ENCODE data around the gene NUP62. TPM values are rescaled to one million over a fixed set of nuclear protein-coding genes. Genes with fewer than 3 reads are reported as not detected.

The NUP62 gene
- total RNA-seq, 2 experiments from 2014 or later, result 113 to 119 TPM

DNA sequence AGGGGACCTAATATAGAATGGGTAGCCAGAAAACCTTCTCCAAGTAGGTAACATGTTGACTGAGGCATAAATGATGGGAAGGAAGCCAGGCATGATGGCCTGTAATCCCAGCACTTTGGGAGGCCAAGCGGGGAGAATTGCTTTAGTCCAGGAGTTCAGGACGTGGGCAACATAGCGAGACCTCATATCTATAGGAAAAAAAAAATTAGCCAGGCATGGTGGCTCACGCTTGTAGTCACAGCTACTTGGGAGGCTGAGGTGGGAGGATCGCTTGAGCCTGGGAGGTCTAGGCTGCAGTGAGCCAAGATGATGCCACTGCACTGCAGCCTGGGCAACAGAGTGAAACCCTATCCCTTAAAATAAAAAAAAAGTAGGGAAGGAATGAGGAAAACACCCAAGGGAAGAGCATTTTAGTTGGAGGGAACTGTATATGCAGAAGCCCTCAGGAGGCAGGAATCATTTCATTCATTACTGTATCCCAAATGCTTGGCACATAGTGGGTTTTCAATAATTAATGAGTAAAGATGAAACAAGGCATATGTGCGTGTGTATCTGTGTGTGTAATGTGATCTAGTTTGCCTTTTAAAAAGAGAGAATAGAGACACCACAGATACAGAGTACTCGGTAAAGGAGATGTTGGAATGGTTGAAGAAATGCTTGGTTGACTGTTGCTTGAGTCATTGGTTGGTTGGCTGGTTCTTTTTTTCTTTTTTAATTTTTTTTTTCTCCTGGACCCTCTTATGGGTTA lies 2.2 kb upstream of the NUP62 start:
- Mint-ChIP-seq H3K27ac (no peak overlapping the region), H3K4me3 (no peak overlapping the region), H3K27me3 (no peaks in the 10 kb centered on the region), H3K9me3 (peaks cover 4% of the 10 kb centered on the region), H3K36me3 (ENCODE audit: low read depth) (peaks cover 45% of the 10 kb centered on the region), H3K4me1 (ENCODE audit: low read depth) (peaks cover 48% of the 10 kb centered on the region)
- intact Hi-C loops (cut with micrococcal nuclease), result loop anchor here (2.0 to 5.0 kb wide), 2 partner anchors 34 to 51 kb away; partner anchors contain the start of gene IL4I1
- no peak for TF ChIP-seq CTCF (IDR thresholded peaks at IDR 0.05)
- POLR2A ChIA-PET, result interaction anchor here (12.0 kb wide), 1 partner anchor 19 kb away, joined by 167 read pairs; no protein-coding TSS in a partner anchor
- CTCF ChIA-PET, result no interaction called here
- DNase-seq (no peak), ATAC-seq (no peak)

DNA sequence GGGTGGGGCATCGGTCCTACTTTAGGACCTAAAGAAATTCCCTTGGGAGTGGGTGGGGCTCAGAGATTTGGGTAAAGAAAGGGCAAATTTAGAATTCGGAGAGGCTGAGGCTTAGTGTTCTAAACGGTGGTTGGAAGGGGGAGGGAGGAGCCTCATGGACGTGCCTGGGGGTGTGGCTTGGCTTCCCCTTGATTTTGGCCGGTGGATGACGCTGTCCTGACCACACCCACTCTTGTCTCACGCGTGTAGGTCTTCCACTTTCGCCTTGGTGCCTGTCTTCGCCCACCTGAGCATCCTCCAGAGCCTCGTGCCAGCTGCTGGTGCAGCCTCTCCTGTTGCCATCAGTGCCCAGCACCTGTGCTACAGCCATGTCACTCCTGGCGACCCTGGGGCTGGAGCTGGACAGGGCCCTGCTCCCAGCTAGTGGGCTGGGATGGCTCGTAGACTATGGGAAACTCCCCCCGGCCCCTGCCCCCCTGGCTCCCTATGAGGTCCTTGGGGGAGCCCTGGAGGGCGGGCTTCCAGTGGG lies 1.2 kb upstream of the NUP62 start:
- Mint-ChIP-seq H3K4me3 (peak overlapping the region; percentile 95), H3K27ac (peak overlapping the region; percentile 92), H3K27me3 (no peaks in the 10 kb centered on the region), H3K4me1 (ENCODE audit: low read depth) (peaks cover 52% of the 10 kb centered on the region), H3K36me3 (ENCODE audit: low read depth) (peaks cover 49% of the 10 kb centered on the region), H3K9me3 (peaks cover 4% of the 10 kb centered on the region)
- DNase-seq (peak; percentile 23), ATAC-seq (no peak)
- intact Hi-C loops (cut with micrococcal nuclease), result loop anchor here (5.0 kb wide), 1 partner anchor 33 kb away; the partner anchor contains the start of gene IL4I1
- POLR2A ChIA-PET, result interaction anchor here (0.7 to 12.0 kb wide), 6 partner anchors 18 to 238 kb away, joined by 3 to 167 read pairs (median 7); partner anchors contain the start of genes AKT1S1, IL4I1, TBC1D17 and VRK3
- CTCF ChIA-PET, result no interaction called here
- no peak for TF ChIP-seq CTCF (IDR thresholded peaks at IDR 0.05)

- peak overlapping the region; percentile 95 for H3K4me3 Mint-ChIP-seq
- CTCF ChIA-PET, result interaction anchor here (1.0 to 2.7 kb wide), 3 partner anchors 8 to 63 kb away, joined by 3 to 12 read pairs (median 7); no protein-coding TSS in a partner anchor
- peaks cover 4% of the 10 kb centered on the region for H3K9me3 Mint-ChIP-seq
- no peak for TF ChIP-seq CTCF (IDR thresholded peaks at IDR 0.05)
- peak overlapping the region; percentile 92 for H3K27ac Mint-ChIP-seq
- peaks cover 54% of the 10 kb centered on the region for H3K36me3 Mint-ChIP-seq (ENCODE audit: low read depth)
- intact Hi-C loops (cut with micrococcal nuclease), result loop anchor here (5.0 to 10.0 kb wide), 2 partner anchors 33 to 55 kb away; partner anchors contain the start of genes AKT1S1, IL4I1 and TBC1D17
- POLR2A ChIA-PET, result interaction anchor here (0.7 to 12.0 kb wide), 13 partner anchors 17 to 237 kb away, joined by 3 to 167 read pairs (median 4); partner anchors contain the start of genes AKT1S1, IL4I1, TBC1D17 and VRK3
- H3K27me3 Mint-ChIP-seq, result no peaks in the 10 kb centered on the region
- ATAC-seq, result peak; percentile 91
- H3K4me1 Mint-ChIP-seq (ENCODE audit: low read depth), result peaks cover 55% of the 10 kb centered on the region
- DNase-seq, result peak; percentile 98
Observed at GRCh38 chr19:49929611-49930482, 543 bp upstream of the NUP62 start.

DNA sequence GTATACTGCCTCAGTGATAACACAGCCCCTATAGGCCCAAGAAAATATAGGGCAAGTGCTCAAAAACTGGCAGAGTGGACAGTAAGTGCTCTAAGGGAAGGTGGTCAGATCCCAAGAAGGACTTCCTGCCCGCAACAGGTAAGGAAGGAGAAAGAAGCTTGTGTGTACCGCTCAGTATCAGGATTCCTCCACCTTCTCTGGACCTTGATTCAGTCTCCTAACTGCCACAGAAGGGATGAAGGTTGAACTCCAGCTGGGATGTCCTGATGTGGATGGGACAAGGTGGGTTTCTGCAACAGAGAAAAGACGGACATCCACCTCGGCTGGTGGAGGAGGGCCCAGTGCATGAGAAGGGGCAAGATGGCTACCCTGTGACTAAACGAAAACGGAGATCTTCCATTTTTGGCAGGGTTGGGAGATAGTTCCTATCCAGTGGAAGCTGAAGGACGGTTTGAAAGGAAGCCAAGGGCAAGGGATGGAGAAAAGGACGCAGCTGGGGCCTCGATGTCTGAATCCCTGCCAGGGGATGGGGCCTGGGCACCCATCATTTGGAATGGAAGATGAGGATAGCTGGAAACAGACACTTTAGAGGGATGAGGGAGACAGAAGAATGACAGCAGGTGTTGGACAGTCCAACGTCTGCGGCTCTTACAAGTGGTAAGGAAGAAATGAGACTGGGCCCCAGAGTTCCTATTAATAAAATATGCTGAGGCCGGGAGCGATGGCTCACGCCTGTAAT lies 1.6 kb downstream of the NUP62 start:
- ChIA-PET POLR2A (interaction anchor here (0.7 to 12.0 kb wide), 5 partner anchors 8 to 393 kb away, joined by 3 to 167 read pairs (median 6); partner anchors contain the start of gene IL4I1), CTCF (interaction anchor here (0.7 to 2.7 kb wide), 3 partner anchors 10 to 14 kb away, joined by 4 to 12 read pairs (median 7); no protein-coding TSS in a partner anchor)
- H3K36me3 Mint-ChIP-seq (ENCODE audit: low read depth), result peaks cover 66% of the 10 kb centered on the region
- no peak for DNase-seq
- H3K4me3 Mint-ChIP-seq, result peak overlapping the region; percentile 95
- H3K27me3 Mint-ChIP-seq, result no peaks in the 10 kb centered on the region
- H3K9me3 Mint-ChIP-seq, result peaks cover 4% of the 10 kb centered on the region
- H3K4me1 Mint-ChIP-seq (ENCODE audit: low read depth), result peaks cover 61% of the 10 kb centered on the region
- intact Hi-C loops (cut with micrococcal nuclease), result loop anchor here (10.0 kb wide), 1 partner anchor 53 kb away; the partner anchor contains the start of genes AKT1S1 and TBC1D17
- H3K27ac Mint-ChIP-seq, result peak overlapping the region; percentile 92
- no peak for TF ChIP-seq CTCF (IDR thresholded peaks at IDR 0.05)
- no peak for ATAC-seq
